Chondrocyte (in vitro differentiated cells): ENCODE measurements around the gene CREB1. TPM values are rescaled to one million over a fixed set of nuclear protein-coding genes. Genes with fewer than 3 reads are reported as not detected.

Experiments used
- DNase-seq: peaks from one replicate; pipeline ENCODE4 v3.0.0; 2021; ENCODE audit warnings: mixed read lengths, low spot score
- H3K27ac Mint-ChIP-seq: one replicate; pipeline ENCODE4 v1.8.0; 2021; ENCODE audit warnings: mild to moderate bottlenecking, moderate library complexity, mixed read lengths; ENCODE audit not compliant: unreplicated experiment
- H3K27me3 Mint-ChIP-seq: 2 replicates; pipeline ENCODE4 v1.8.0; 2021; ENCODE audit warnings: low read depth, mixed read lengths
- H3K36me3 Mint-ChIP-seq: 2 replicates; pipeline ENCODE4 v1.8.0; 2021; ENCODE audit warnings: low read depth, mixed read lengths
- H3K4me1 Mint-ChIP-seq: 2 replicates; pipeline ENCODE4 v1.8.0; 2021; ENCODE audit warnings: low read depth, mild to moderate bottlenecking, mixed read lengths
- H3K4me3 Mint-ChIP-seq: one replicate; pipeline ENCODE4 v1.8.0; 2021; ENCODE audit warnings: mild to moderate bottlenecking, moderate library complexity, mixed read lengths; ENCODE audit not compliant: unreplicated experiment
- H3K9me3 Mint-ChIP-seq: 2 replicates; pipeline ENCODE4 v1.8.0; 2021; ENCODE audit warnings: low read depth, mixed read lengths
- total RNA-seq: library from RNA; stranded (reverse); gene quantifications from 3 replicates; pipeline ENCODE4 v1.2.1, GENCODE V29; 2021
- TF ChIP-seq, protein P1 (sequence below): fragments of 200-600 bp; sonication (generic); IDR thresholded peaks from 2 replicates; pipeline ENCODE4 v1.5.0; 2021; ENCODE audit warnings: antibody characterized with exemption, mild to moderate bottlenecking, moderate library complexity

CREB1 gene
- total RNA-seq, 1 donor from 2014 or later = 54.2 TPM

DNA sequence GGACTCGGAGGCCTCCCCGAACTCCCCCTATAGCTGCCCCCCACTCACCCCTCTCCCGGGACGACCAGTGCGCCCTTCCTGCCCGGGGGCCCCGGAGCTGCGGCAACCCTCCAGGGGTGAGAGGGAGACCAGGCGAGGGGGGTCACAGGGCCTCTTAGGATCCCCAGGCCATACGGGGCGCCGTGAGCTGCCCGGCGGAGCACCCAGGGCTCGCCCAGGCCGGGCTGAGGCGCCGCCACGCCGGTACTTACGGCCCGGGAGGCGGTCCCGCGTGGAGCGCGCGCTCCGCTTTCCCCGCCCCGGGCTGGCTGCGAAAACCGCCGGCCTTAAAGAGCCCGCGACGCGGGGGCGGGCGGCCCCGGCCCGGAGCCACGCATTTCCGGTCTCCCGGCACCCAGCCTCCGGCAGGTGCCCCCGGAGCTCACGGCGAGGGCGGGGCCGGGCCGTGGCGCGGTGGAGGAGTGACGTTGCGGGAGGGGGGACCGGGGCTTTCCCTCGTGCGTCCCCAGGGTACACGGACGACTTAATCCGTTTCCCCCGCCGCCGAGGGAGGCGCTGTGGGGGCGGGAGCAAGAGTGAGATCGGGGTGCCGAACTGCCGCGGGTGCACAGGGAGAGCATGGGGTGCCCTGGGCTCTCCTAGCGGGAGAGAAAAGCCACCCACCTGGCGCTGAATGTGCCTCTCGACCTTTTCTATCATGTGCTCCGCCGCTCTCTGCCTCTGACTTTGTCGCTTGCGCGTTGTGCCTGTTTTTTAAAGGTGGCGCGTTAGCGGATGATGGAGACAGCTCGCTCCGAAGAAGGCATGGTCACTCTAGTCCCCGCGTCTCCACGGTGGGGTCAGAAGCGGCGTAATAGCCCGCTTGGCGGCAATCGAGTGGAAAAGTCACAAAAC, 95.5 kb downstream of the CREB1 start, which contains the start of gene METTL21A:
METTL21A (minus strand) TSS at position 381 of the 894 bp plus-strand sequence. CDS start 1,019 bp downstream, outside the sequence.
- Mint-ChIP-seq H3K27me3 (no peaks in the 10 kb centered on the region), H3K4me1 (peaks cover 23% of the 10 kb centered on the region), H3K27ac (peak within 1 kb of the TSS; percentile 95), H3K36me3 (no peaks in the 10 kb centered on the region), H3K4me3 (peak within 1 kb of the TSS; percentile 90), H3K9me3 (no peaks in the 10 kb centered on the region)
- TF ChIP-seq, protein P1, sequence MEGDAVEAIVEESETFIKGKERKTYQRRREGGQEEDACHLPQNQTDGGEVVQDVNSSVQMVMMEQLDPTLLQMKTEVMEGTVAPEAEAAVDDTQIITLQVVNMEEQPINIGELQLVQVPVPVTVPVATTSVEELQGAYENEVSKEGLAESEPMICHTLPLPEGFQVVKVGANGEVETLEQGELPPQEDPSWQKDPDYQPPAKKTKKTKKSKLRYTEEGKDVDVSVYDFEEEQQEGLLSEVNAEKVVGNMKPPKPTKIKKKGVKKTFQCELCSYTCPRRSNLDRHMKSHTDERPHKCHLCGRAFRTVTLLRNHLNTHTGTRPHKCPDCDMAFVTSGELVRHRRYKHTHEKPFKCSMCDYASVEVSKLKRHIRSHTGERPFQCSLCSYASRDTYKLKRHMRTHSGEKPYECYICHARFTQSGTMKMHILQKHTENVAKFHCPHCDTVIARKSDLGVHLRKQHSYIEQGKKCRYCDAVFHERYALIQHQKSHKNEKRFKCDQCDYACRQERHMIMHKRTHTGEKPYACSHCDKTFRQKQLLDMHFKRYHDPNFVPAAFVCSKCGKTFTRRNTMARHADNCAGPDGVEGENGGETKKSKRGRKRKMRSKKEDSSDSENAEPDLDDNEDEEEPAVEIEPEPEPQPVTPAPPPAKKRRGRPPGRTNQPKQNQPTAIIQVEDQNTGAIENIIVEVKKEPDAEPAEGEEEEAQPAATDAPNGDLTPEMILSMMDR = peak; percentile 74
- DNase-seq = no peak

DNA sequence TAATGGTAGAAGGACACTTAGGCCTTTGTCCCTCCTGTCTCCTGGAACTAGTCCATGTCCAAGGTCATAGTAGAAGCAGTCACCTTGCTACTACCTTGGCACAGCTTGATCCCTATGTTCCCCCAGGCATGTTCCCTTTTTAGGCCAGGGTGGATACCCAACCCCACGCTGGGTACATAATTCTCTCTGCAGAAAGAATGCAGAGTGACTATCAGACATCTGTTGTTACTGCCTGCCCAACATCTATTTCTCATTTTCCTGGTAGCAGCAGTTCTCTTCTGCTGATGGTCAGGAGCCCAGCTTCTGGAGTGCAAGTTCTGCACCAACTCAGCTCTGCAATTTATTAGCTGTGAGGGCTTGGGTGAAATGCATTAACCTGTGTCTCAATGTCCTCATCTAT, 99.8 kb downstream of the CREB1 start:
- no peak for DNase-seq
- H3K4me1 Mint-ChIP-seq = peaks cover 13% of the 10 kb centered on the region
- no peaks in the 10 kb centered on the region for H3K27me3 Mint-ChIP-seq

DNA sequence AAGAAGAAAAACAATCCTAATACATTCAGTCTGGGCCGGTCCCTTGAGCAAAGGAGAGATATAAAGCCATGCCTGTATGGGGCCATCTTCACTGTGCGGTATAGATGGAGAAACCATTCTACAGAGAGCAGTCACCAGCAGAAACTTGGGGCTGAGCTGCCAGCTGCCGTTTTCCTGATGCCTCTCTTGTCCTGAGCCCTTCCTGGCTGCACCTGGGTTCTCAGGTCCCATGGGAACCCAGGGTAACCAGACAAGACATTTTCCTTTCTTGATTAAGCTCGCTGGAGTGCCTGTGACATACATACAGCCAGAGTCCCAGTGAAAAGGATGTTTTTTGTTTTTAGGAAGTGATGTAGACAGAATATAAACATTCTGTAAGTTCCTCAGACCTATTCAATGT, 100.7 kb downstream of the CREB1 start:
- H3K27ac Mint-ChIP-seq = no peak overlapping the region
- H3K27me3 Mint-ChIP-seq = no peaks in the 10 kb centered on the region
- TF ChIP-seq, protein P1 = no peak
- DNase-seq = no peak
- no peak overlapping the region for H3K4me3 Mint-ChIP-seq
- no peaks in the 10 kb centered on the region for H3K9me3 Mint-ChIP-seq
- no peaks in the 10 kb centered on the region for H3K36me3 Mint-ChIP-seq
- peaks cover 13% of the 10 kb centered on the region for H3K4me1 Mint-ChIP-seq

More for the DNA sequence above, 99.8 kb downstream of the CREB1 start:
- no peaks in the 10 kb centered on the region for H3K36me3 Mint-ChIP-seq
- no peak overlapping the region for H3K27ac Mint-ChIP-seq
- TF ChIP-seq, protein P1 = no peak
- no peaks in the 10 kb centered on the region for H3K9me3 Mint-ChIP-seq
- no peak overlapping the region for H3K4me3 Mint-ChIP-seq

DNA sequence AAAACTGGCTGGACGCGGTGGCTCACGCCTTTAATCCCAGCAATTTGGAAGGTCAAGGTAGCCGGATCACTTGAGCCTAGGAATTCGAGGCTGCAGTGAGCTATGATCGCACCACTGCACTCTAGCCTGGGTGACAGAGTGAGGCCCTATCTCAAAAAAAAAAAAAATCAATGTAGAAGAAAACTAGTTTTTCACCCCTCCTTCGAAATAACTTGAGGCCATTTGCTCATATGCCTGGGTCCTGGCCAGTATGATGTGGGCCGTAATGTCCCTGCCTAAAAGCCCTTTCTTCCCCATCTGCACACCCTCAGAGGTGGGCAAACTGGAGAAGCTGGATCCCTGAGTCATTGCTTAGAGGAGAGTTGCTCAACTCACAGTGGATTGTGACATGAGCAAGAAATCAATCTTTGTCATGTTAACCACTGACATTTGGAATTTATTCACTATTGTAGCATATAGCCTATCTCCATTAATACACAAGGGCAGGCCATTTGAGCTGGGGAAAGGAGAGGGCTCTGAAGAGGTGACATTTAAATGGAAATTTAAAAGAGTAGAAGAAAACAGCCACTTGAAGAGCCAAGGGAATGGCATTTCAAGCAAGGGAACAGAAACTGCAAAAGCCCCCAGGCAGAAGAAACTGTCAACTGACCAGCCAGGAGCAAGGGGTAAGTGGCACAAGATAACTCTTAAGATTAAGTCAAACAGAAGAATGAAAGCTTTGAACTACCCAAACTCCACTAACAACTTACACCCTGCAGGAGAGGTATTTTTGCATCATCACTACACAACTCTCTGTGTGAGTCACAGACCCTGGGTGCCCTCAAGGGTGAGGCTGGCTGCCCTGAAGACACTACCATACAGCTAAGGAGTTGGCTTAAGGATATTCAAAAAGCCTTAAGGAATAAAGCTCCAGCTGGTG, 103.1 kb downstream of the CREB1 start:
- Mint-ChIP-seq H3K27me3 (no peaks in the 10 kb centered on the region), H3K4me3 (no peak overlapping the region)
- DNase-seq = no peak

More for the DNA sequence above, 103.1 kb downstream of the CREB1 start:
- Mint-ChIP-seq H3K36me3 (no peaks in the 10 kb centered on the region), H3K4me1 (peaks cover 16% of the 10 kb centered on the region), H3K27ac (no peak overlapping the region), H3K9me3 (no peaks in the 10 kb centered on the region)
- TF ChIP-seq, protein P1 = no peak
